WTC11 (cell line): ENCODE measurements around the gene ZBTB4.

Experiments
- ARID4B ChIP-seq: sonication (generic); formaldehyde crosslinking; IDR thresholded peaks from 2 replicates; pipeline ENCODE4 v1.8.0; 2023; ENCODE audit warnings: missing genetic modification reagents, mild to moderate bottlenecking, borderline replicate concordance
- CTCF ChIP-seq: fragments of 200-600 bp; IDR thresholded peaks from 2 replicates; pipeline ENCODE4 v1.8.0; 2022; ENCODE audit warnings: antibody characterized with exemption
- E2F4 ChIP-seq: sonication (generic); formaldehyde crosslinking; IDR thresholded peaks from 2 replicates; pipeline ENCODE4 v1.8.1; 2022; ENCODE audit warnings: low read depth, mild to moderate bottlenecking, moderate library complexity, missing genetic modification reagents, borderline replicate concordance
- FOXK1 ChIP-seq: sonication (generic); formaldehyde crosslinking; IDR thresholded peaks from 2 replicates; pipeline ENCODE4 v1.8.0; 2022; ENCODE audit warnings: mild to moderate bottlenecking, moderate library complexity, missing genetic modification reagents
- FOXP4 ChIP-seq: sonication (generic); formaldehyde crosslinking; IDR thresholded peaks from 2 replicates; pipeline ENCODE4 v1.8.0; 2022; ENCODE audit warnings: mild to moderate bottlenecking, missing genetic modification reagents
- GRHL2 ChIP-seq: fragments of 250-450 bp; sonication (Bioruptor Pico); IDR thresholded peaks from 2 replicates; pipeline ENCODE4 v1.8.0; 2022; ENCODE audit warnings: mild to moderate bottlenecking, moderate library complexity; ENCODE audit not compliant: insufficient replicate concordance, severe bottlenecking
- JUN ChIP-seq: sonication (generic); formaldehyde crosslinking; IDR thresholded peaks from 2 replicates; pipeline ENCODE4 v1.8.0; 2023; ENCODE audit warnings: mild to moderate bottlenecking, missing genetic modification reagents
- MAX ChIP-seq: sonication (generic); formaldehyde crosslinking; IDR thresholded peaks from 2 replicates; pipeline ENCODE4 v1.8.0; 2022; ENCODE audit warnings: mild to moderate bottlenecking, missing genetic modification reagents
- TEAD1 ChIP-seq: sonication (generic); formaldehyde crosslinking; IDR thresholded peaks from 2 replicates; pipeline ENCODE4 v1.8.0; 2022; ENCODE audit warnings: mild to moderate bottlenecking, missing genetic modification reagents
- TP53 ChIP-seq: sonication (generic); formaldehyde crosslinking; IDR thresholded peaks from 2 replicates; pipeline ENCODE4 v1.8.1; 2023; ENCODE audit warnings: mild to moderate bottlenecking, missing genetic modification reagents
- ZNF263 ChIP-seq: sonication (generic); formaldehyde crosslinking; IDR thresholded peaks from 2 replicates; pipeline ENCODE4 v1.8.1; 2022; ENCODE audit warnings: low read depth, mild to moderate bottlenecking, moderate library complexity, missing genetic modification reagents
- ZNF281 ChIP-seq: sonication (generic); formaldehyde crosslinking; IDR thresholded peaks from 2 replicates; pipeline ENCODE4 v1.8.0; 2023; ENCODE audit warnings: mild to moderate bottlenecking, missing genetic modification reagents

GRCh38 chr17:7484919-7485377 lies 5.5 kb upstream of the ZBTB4 start:
- TF ChIP-seq MAX (0 out of 2 replicates have a peak, but pooled peaks have one; percentile 7), CTCF (no peak), FOXK1 (CRISPR knock-in tag) (no peak), GRHL2 (no peak), JUN (CRISPR knock-in tag) (no peak), TP53 (no peak), TEAD1 (CRISPR knock-in tag) (no peak), ZNF281 (CRISPR knock-in tag) (no peak), E2F4 (CRISPR knock-in tag) (no peak), FOXP4 (no peak), ZNF263 (CRISPR knock-in tag) (no peak), ARID4B (CRISPR knock-in tag) (no peak)
